MM.1S (cell line): ENCODE results near the gene AKAP6.

Experiments
- DNase-seq: peaks from one replicate; pipeline ENCODE4 v3.0.0-alpha.2; 2015
- H2AFZ ChIP-seq: fragments of 300-600 bp; sonication (generic); 2 replicates; pipeline ENCODE4 v1.6.0; 2016; ENCODE audit warnings: antibody characterized with exemption, low read length
- H3F3A ChIP-seq: fragments of 300-600 bp; sonication (generic); 2 replicates; pipeline ENCODE4 v1.6.1; 2016; ENCODE audit warnings: mild to moderate bottlenecking, antibody characterized with exemption, low read length, moderate library complexity, mixed read lengths; ENCODE audit not compliant: insufficient read depth
- H3K27ac ChIP-seq: fragments of 300-600 bp; sonication (generic); 2 replicates; pipeline ENCODE4 v1.5.1; 2016; ENCODE audit warnings: mild to moderate bottlenecking, low read length
- H3K27me3 ChIP-seq: fragments of 300-600 bp; sonication (generic); replicated peaks from 2 replicates; pipeline ENCODE4 v1.6.0; 2016; ENCODE audit warnings: low read length; ENCODE audit not compliant: insufficient read depth
- H3K36me3 ChIP-seq: fragments of 300-600 bp; sonication (generic); replicated peaks from 2 replicates; pipeline ENCODE4 v1.6.1; 2016; ENCODE audit warnings: mild to moderate bottlenecking, low read length, mixed read lengths; ENCODE audit not compliant: insufficient read depth
- H3K4me1 ChIP-seq: fragments of 300-600 bp; sonication (generic); 2 replicates; pipeline ENCODE4 v1.6.1; 2016; ENCODE audit warnings: low read length, mixed read lengths
- H3K4me2 ChIP-seq: fragments of 300-600 bp; sonication (generic); 2 replicates; pipeline ENCODE4 v1.6.0; 2016; ENCODE audit warnings: low read depth, low read length
- H3K4me3 ChIP-seq: fragments of 300-600 bp; sonication (generic); 2 replicates; pipeline ENCODE4 v1.5.1; 2016; ENCODE audit warnings: low read length, mixed read lengths
- H3K79me2 ChIP-seq: fragments of 300-600 bp; sonication (generic); 2 replicates; pipeline ENCODE4 v1.6.1; 2016; ENCODE audit warnings: mixed run types, low read length, mixed read lengths
- H3K9ac ChIP-seq: fragments of 300-600 bp; sonication (generic); 2 replicates; pipeline ENCODE4 v1.6.1; 2016; ENCODE audit warnings: low read length, mixed read lengths
- H3K9me2 ChIP-seq: fragments of 300-600 bp; sonication (generic); replicated peaks from 2 replicates; pipeline ENCODE4 v1.6.1; 2016; ENCODE audit warnings: mild to moderate bottlenecking, low read length, mixed read lengths; ENCODE audit not compliant: insufficient read depth
- H3K9me3 ChIP-seq: fragments of 300-600 bp; sonication (generic); replicated peaks from 2 replicates; pipeline ENCODE4 v1.6.1; 2016; ENCODE audit warnings: mild to moderate bottlenecking, low read length, mixed read lengths; ENCODE audit not compliant: insufficient read depth
- H4K20me1 ChIP-seq: fragments of 300-600 bp; sonication (generic); 2 replicates; pipeline ENCODE4 v1.6.1; 2016; ENCODE audit warnings: mild to moderate bottlenecking, low read length, moderate library complexity, mixed read lengths; ENCODE audit not compliant: insufficient read depth
- EZH2 ChIP-seq: fragments of 300-600 bp; sonication (generic); optimal IDR thresholded peaks from 2 replicates; pipeline ENCODE3; 2017; ENCODE audit warnings: low read depth, mild to moderate bottlenecking, antibody characterized with exemption, low read length, mixed read lengths
- EZH2phosphoT487 ChIP-seq: fragments of 300-600 bp; sonication (generic); IDR thresholded peaks from 2 replicates; pipeline ENCODE4 v1.6.1; 2018; ENCODE audit warnings: antibody characterized with exemption, low read length
- TF ChIP-seq, protein P1 (sequence below): fragments of 300-600 bp; sonication (generic); IDR thresholded peaks from 2 replicates; pipeline ENCODE4 v1.5.1; 2016; ENCODE audit warnings: antibody characterized with exemption, low read length, mixed read lengths

AKAP6 gene

DNA sequence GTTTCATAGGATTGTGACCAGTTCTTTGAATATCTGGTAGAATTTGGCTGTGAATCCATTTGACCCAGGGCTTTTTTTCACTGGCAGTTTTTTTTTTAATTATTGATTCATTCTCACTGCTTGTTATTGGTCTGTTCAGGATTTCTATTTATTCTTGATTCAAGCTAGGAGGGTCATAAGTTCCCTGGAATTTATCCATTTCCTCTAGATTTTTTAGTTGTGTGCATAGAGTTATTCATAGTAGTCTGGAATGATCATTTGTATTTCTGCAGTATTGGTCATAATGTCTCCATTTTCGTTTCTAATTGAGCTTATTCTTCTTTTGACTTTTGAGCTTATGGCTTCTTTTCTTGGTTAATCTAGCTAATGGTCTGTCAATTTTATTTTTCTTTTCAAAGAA lies 291.6 kb downstream of the AKAP6 start:
- H3K9ac ChIP-seq = no peak overlapping the region
- no peaks in the 10 kb centered on the region for H3K79me2 ChIP-seq
- no peaks in the 10 kb centered on the region for H3F3A ChIP-seq
- H3K27ac ChIP-seq = no peak overlapping the region
- H3K36me3 ChIP-seq = no peaks in the 10 kb centered on the region
- no peak for DNase-seq
- no peaks in the 10 kb centered on the region for H3K9me2 ChIP-seq
- H3K9me3 ChIP-seq = no peaks in the 10 kb centered on the region
- no peak overlapping the region for H2AFZ ChIP-seq
- no peak overlapping the region for H3K4me2 ChIP-seq
- no peaks in the 10 kb centered on the region for H4K20me1 ChIP-seq
- H3K4me3 ChIP-seq = no peak overlapping the region
- TF ChIP-seq EZH2phosphoT487 = no peak
- TF ChIP-seq, protein P1, sequence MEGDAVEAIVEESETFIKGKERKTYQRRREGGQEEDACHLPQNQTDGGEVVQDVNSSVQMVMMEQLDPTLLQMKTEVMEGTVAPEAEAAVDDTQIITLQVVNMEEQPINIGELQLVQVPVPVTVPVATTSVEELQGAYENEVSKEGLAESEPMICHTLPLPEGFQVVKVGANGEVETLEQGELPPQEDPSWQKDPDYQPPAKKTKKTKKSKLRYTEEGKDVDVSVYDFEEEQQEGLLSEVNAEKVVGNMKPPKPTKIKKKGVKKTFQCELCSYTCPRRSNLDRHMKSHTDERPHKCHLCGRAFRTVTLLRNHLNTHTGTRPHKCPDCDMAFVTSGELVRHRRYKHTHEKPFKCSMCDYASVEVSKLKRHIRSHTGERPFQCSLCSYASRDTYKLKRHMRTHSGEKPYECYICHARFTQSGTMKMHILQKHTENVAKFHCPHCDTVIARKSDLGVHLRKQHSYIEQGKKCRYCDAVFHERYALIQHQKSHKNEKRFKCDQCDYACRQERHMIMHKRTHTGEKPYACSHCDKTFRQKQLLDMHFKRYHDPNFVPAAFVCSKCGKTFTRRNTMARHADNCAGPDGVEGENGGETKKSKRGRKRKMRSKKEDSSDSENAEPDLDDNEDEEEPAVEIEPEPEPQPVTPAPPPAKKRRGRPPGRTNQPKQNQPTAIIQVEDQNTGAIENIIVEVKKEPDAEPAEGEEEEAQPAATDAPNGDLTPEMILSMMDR = no peak
- TF ChIP-seq EZH2 = no peak
- H3K4me1 ChIP-seq = no peaks in the 10 kb centered on the region
- H3K27me3 ChIP-seq = no peaks in the 10 kb centered on the region

DNA sequence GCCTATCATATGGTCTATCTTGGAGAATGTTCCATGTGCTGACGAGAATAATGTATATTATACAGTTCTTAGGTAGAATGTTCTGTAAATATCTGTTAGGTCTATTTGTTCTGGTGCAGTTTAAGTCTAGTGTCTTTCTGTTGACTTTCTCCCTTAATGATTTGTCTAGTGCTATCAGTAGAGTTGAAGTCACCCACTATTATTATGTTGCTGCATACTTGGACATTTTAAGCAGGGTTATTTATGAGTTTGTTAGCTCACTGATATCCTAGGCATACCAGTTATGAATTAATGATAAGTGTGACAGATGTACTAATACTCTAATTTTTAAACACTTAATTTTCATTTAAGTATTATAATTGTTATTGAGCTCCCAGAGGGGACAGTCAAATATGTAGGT lies 292.5 kb downstream of the AKAP6 start:
- H3K4me2 ChIP-seq = no peak overlapping the region
- H3K27me3 ChIP-seq = no peaks in the 10 kb centered on the region
- no peak overlapping the region for H2AFZ ChIP-seq
- H3K27ac ChIP-seq = no peak overlapping the region
- H3K4me3 ChIP-seq = no peak overlapping the region
- H3K36me3 ChIP-seq = no peaks in the 10 kb centered on the region
- no peaks in the 10 kb centered on the region for H4K20me1 ChIP-seq
- H3K4me1 ChIP-seq = no peaks in the 10 kb centered on the region
- no peaks in the 10 kb centered on the region for H3K79me2 ChIP-seq
- H3K9ac ChIP-seq = no peak overlapping the region
- H3K9me3 ChIP-seq = no peaks in the 10 kb centered on the region
- TF ChIP-seq EZH2 = no peak
- TF ChIP-seq EZH2phosphoT487 = no peak
- TF ChIP-seq, protein P1 = no peak
- no peaks in the 10 kb centered on the region for H3F3A ChIP-seq
- DNase-seq = no peak
- H3K9me2 ChIP-seq = no peaks in the 10 kb centered on the region

DNA sequence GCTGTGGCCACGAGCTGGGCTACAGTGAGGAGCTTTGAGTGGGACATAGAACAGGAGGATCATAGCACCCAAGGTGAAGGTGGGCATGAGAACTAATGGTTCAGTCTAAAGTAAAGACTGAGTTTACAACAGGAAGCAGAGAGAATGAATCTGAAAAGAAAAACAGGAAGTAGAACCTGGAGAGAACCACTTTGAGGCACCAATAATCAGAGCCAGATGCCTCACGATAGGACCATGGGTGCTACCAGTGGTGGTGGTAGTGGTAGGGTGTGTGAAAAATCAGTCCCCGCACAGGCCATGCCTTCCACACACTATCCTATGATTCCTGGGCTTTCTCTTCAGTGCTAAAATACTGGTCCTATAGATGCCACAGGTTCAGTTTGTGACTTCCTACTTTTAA lies 293.6 kb downstream of the AKAP6 start:
- Histone ChIP-seq H3K36me3 (no peaks in the 10 kb centered on the region), H3K4me3 (no peak overlapping the region), H3K4me1 (no peaks in the 10 kb centered on the region), H4K20me1 (no peaks in the 10 kb centered on the region), H3K27ac (no peak overlapping the region), H3K79me2 (no peaks in the 10 kb centered on the region), H3K4me2 (no peak overlapping the region), H3K9me3 (no peaks in the 10 kb centered on the region), H2AFZ (no peak overlapping the region), H3K9ac (no peak overlapping the region), H3K9me2 (no peaks in the 10 kb centered on the region), H3K27me3 (no peaks in the 10 kb centered on the region), H3F3A (no peaks in the 10 kb centered on the region)
- TF ChIP-seq EZH2phosphoT487 (no peak), EZH2 (no peak)
- TF ChIP-seq, protein P1 = no peak
- no peak for DNase-seq
